Measurements from ENCODE around the gene CBX1. TPM values are rescaled to one million over a fixed set of nuclear protein-coding genes. Genes with fewer than 3 reads are reported as not detected.

Gene CBX1
- total and polyA plus RNA-seq, 10 of the 15 experiments (the other 5 are each of a cell fraction or from before 2014, with no cell fraction given): 11.8 to 99.2 (median 43.5) TPM

- SMC1A ChIA-PET (ENCODE audit: uncharacterized antibody, unreplicated experiment): interaction anchor here (0.9 to 16.1 kb wide), 6 partner anchors 9 to 45 kb away, joined by 3 to 205 read pairs (median 7); partner anchors contain the start of gene SNX11
- no peak overlapping the region for H3K4me2 ChIP-seq (ENCODE audit: control insufficient read depth, insufficient read depth)
- RAD21 ChIA-PET (ENCODE audit: unreplicated experiment): interaction anchor here (1.3 to 6.1 kb wide), 4 partner anchors 10 to 470 kb away, joined by 3 to 43 read pairs (median 14); partner anchors contain the start of gene HOXB5
- ATAC-seq (no peak), FAIRE-seq (no peak), DNase-seq (ENCODE audit: low read depth, low spot score) (no peak)
- no peaks in the 10 kb centered on the region for H3K4me1 ChIP-seq (ENCODE audit: control insufficient read depth, insufficient read depth, low read length)
- H3K9ac ChIP-seq (ENCODE audit: control insufficient read depth, insufficient read depth, low read length): no peak overlapping the region
- H4K20me1 ChIP-seq (ENCODE audit: control insufficient read depth, insufficient read depth): peaks cover 2% of the 10 kb centered on the region; the same call in 1 of the 2 replicates
- H3K36me3 ChIP-seq (ENCODE audit: control insufficient read depth in 2 of 2, insufficient read depth in 2 of 2, low read length in 1 of 2): peaks cover 26 to 31% of the 10 kb centered on the region in 2 experiments
- intact Hi-C loops (cut with micrococcal nuclease; ENCODE audit: unreplicated experiment): no loop called here
- TF ChIP-seq SMAD5 (IDR thresholded peaks at IDR 0.05; ENCODE audit: low read depth) (0 out of 2 replicates have a peak, but pooled peaks have one; percentile 30), KAT2A (conservative IDR thresholded peaks at IDR 0.05; ENCODE audit: control insufficient read depth, low read depth, low read length) (no peak), POLR2AphosphoS5 (IDR thresholded peaks at IDR 0.05; ENCODE audit: low read length) (peak; percentile 7; the same call in 1 of the 2 replicates), POU2F2 (IDR thresholded peaks at IDR 0.05; ENCODE audit: borderline replicate concordance, low read depth, low read length) (peak; percentile 59; the same call in 1 of the 3 replicates)
- H3K79me2 ChIP-seq (ENCODE audit: control insufficient read depth, insufficient read depth, low read length): peaks cover 4% of the 10 kb centered on the region
- no peak overlapping the region for H3K4me3 ChIP-seq
- 87% methylated on average over 6 of the region's 6 CpGs for WGBS (ENCODE audit: insufficient coverage, insufficient replicate concordance, low lambda C conversion rate, missing lambda C conversion rate)
- H3K9me3 ChIP-seq (replicated peaks; ENCODE audit: control insufficient read depth, insufficient read depth, low read length): no peaks in the 10 kb centered on the region
- BruUV-seq (replicated peaks): no TSS peak
- CTCF ChIA-PET: interaction anchor here (0.6 to 33.4 kb wide), 9 partner anchors 8 to 152 kb away, joined by 3 to 525 read pairs (median 7); partner anchors contain the start of gene CDK5RAP3
- in situ Hi-C loops (cut with MboI): no loop called here
- POLR2A ChIA-PET: interaction anchor here (0.6 to 3.0 kb wide), 6 partner anchors 8 to 20 kb away, joined by 3 to 20 read pairs (median 6); partner anchors contain the start of gene SNX11
- H3K27me3 ChIP-seq (replicated peaks in 1 of 2; ENCODE audit: control insufficient read depth in 2 of 2, insufficient read depth in 2 of 2, low read length in 1 of 2): no peaks in the 10 kb centered on the region
- H2AFZ ChIP-seq (ENCODE audit: control insufficient read depth, low read depth, low read length): no peak overlapping the region
- H3K27ac ChIP-seq (ENCODE audit: control insufficient read depth, insufficient read depth): no peak overlapping the region
Observed at GRCh38 chr17:48123111-48123510, 21.8 kb upstream of the CBX1 start.

GRCh38 chr17:48122665-48123045, 21.4 kb upstream of the CBX1 start:
- no peak overlapping the region for H3K4me2 ChIP-seq (ENCODE audit: control insufficient read depth, insufficient read depth)
- DNase-seq (ENCODE audit: low read depth, low spot score) (no peak), FAIRE-seq (no peak), ATAC-seq (no peak)
- SMC1A ChIA-PET (ENCODE audit: uncharacterized antibody, unreplicated experiment): interaction anchor here (1.2 to 16.1 kb wide), 5 partner anchors 8 to 44 kb away, joined by 4 to 205 read pairs (median 9); partner anchors contain the start of gene SNX11
- peaks cover 26 to 34% of the 10 kb centered on the region in 2 experiments for H3K36me3 ChIP-seq (ENCODE audit: control insufficient read depth in 2 of 2, insufficient read depth in 2 of 2, low read length in 1 of 2)
- H3K27me3 ChIP-seq (replicated peaks in 1 of 2; ENCODE audit: control insufficient read depth in 2 of 2, insufficient read depth in 2 of 2, low read length in 1 of 2): no peaks in the 10 kb centered on the region
- no peak overlapping the region for H3K27ac ChIP-seq (ENCODE audit: control insufficient read depth, insufficient read depth)
- H3K9ac ChIP-seq (ENCODE audit: control insufficient read depth, insufficient read depth, low read length): no peak overlapping the region
- no peaks in the 10 kb centered on the region for H3K9me3 ChIP-seq (replicated peaks; ENCODE audit: control insufficient read depth, insufficient read depth, low read length)
- intact Hi-C loops (cut with micrococcal nuclease; ENCODE audit: unreplicated experiment): no loop called here
- H4K20me1 ChIP-seq (ENCODE audit: control insufficient read depth, insufficient read depth): peaks cover 2% of the 10 kb centered on the region; the same call in 1 of the 2 replicates
- 100% methylated on average over 3 of the region's 3 CpGs for WGBS (ENCODE audit: insufficient coverage, insufficient replicate concordance, low lambda C conversion rate, missing lambda C conversion rate)
- in situ Hi-C loops (cut with MboI): no loop called here
- no TSS peak for BruUV-seq (replicated peaks)
- no peak overlapping the region for H2AFZ ChIP-seq (ENCODE audit: control insufficient read depth, low read depth, low read length)
- RAD21 ChIA-PET (ENCODE audit: unreplicated experiment): interaction anchor here (1.3 to 6.1 kb wide), 3 partner anchors 11 to 42 kb away, joined by 3 to 43 read pairs (median 25); no protein-coding TSS in a partner anchor
- POLR2A ChIA-PET: interaction anchor here (1.0 to 3.0 kb wide), 5 partner anchors 10 to 120 kb away, joined by 3 to 20 read pairs (median 7); partner anchors contain the start of gene SNX11
- CTCF ChIA-PET: interaction anchor here (0.6 to 33.4 kb wide), 7 partner anchors 8 to 229 kb away, joined by 3 to 525 read pairs (median 7); no protein-coding TSS in a partner anchor
- no peaks in the 10 kb centered on the region for H3K4me1 ChIP-seq (ENCODE audit: control insufficient read depth, insufficient read depth, low read length)
- H3K4me3 ChIP-seq: no peak overlapping the region
- peaks cover 7% of the 10 kb centered on the region for H3K79me2 ChIP-seq (ENCODE audit: control insufficient read depth, insufficient read depth, low read length)
- TF ChIP-seq CBX5 (IDR thresholded peaks at IDR 0.05; ENCODE audit: low read depth) (no peak), ZNF687 (IDR thresholded peaks at IDR 0.05) (no peak), SPI1 (IDR thresholded peaks at IDR 0.05; ENCODE audit: borderline replicate concordance, insufficient read depth, low read depth, low read length) (no peak), PBX3 (IDR thresholded peaks at IDR 0.05; ENCODE audit: insufficient replicate concordance, low read depth, low read length) (no peak), CBFB (IDR thresholded peaks at IDR 0.05; ENCODE audit: low read depth) (no peak)
